GM18526 (cell line): ENCODE results near the gene CRABP1.

Experiments used
- POLR2A ChIP-seq: IDR thresholded peaks from 3 replicates; pipeline ENCODE4 v1.6.1; 2011; ENCODE audit not compliant: insufficient read length; ENCODE audit errors: extremely low read depth

The CRABP1 gene

GRCh38 chr15:78312957-78313356, 27.2 kb upstream of the CRABP1 start:
- no peak for TF ChIP-seq POLR2A

GRCh38 chr15:78313383-78313782, 26.8 kb upstream of the CRABP1 start:
- TF ChIP-seq POLR2A = no peak

GRCh38 chr15:78314181-78314581, 26.0 kb upstream of the CRABP1 start:
- TF ChIP-seq POLR2A = no peak

GRCh38 chr15:78315686-78316282, 24.4 kb upstream of the CRABP1 start:
- no peak for TF ChIP-seq POLR2A

- no peak for TF ChIP-seq POLR2A
Measured at GRCh38 chr15:78316283-78317083, 23.7 kb upstream of the CRABP1 start.

GRCh38 chr15:78317145-78317836, 22.9 kb upstream of the CRABP1 start:
- TF ChIP-seq POLR2A = no peak

- TF ChIP-seq POLR2A = no peak
Measured at GRCh38 chr15:78319588-78319987, 20.6 kb upstream of the CRABP1 start.

GRCh38 chr15:78320183-78320582, 20.0 kb upstream of the CRABP1 start:
- TF ChIP-seq POLR2A = no peak

GRCh38 chr15:78321041-78321570, 19.0 kb upstream of the CRABP1 start:
- no peak for TF ChIP-seq POLR2A

- no peak for TF ChIP-seq POLR2A
Measured at GRCh38 chr15:78321786-78322185, 18.4 kb upstream of the CRABP1 start.

- no peak for TF ChIP-seq POLR2A
Measured at GRCh38 chr15:78322243-78322642, 17.9 kb upstream of the CRABP1 start.

GRCh38 chr15:78322724-78323521, 17.2 kb upstream of the CRABP1 start:
- TF ChIP-seq POLR2A = no peak

- TF ChIP-seq POLR2A = no peak
Measured at GRCh38 chr15:78323693-78324092, 16.5 kb upstream of the CRABP1 start.

- TF ChIP-seq POLR2A = no peak
Measured at GRCh38 chr15:78324144-78324543, 16.0 kb upstream of the CRABP1 start.
